Middle frontal gyrus (tissue), 1 donor: ENCODE measurements around the gene MPZL1.
"Not testable (repeated sequence)": the region's sequence is repeated elsewhere in the genome, so short reads cannot be mapped to it uniquely, and the experiment has no call there.

Source experiments
- DNase-seq: peaks from one replicate; pipeline ENCODE4 v3.0.0-alpha.2; 2015; ENCODE audit warnings: low spot score; ENCODE audit errors: extremely low spot score

Gene MPZL1

DNA sequence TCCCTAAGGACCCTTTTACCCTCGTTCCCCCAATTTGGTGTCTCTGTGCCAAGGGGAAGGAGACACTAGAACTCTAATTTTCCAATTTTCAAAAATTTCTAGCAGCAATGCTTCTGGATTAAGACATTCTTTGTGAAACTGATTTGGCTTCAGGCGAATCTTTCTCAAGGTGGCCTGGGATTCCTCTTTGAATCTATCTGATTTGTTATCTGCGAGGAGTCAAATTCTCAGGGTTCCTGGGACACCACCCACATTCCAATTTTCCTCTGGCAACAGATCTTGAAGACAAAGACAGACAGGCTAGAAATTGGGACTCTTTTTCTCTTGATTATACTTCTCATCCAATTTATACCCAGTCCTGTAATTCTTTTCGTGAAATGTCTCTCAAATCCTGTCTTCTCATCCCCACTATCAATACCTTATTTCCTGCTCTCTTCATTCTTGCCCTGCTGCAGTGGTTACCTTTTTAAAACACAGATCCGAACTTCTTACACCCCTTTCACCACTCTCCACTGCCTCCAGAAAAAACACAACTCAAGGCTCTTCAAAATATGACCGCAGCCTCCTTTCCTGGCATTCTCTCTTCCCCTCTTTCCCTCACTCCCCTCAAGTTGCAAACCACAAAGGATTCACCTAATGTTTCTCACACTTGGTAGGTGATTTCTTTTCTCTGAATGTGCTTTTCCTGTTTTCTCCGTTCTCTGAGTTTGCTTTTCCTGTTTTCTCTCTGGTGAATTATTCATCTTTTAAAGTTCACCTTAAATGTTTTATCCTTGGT, 2.7 kb upstream of the MPZL1 start:
- no peak for DNase-seq

DNA sequence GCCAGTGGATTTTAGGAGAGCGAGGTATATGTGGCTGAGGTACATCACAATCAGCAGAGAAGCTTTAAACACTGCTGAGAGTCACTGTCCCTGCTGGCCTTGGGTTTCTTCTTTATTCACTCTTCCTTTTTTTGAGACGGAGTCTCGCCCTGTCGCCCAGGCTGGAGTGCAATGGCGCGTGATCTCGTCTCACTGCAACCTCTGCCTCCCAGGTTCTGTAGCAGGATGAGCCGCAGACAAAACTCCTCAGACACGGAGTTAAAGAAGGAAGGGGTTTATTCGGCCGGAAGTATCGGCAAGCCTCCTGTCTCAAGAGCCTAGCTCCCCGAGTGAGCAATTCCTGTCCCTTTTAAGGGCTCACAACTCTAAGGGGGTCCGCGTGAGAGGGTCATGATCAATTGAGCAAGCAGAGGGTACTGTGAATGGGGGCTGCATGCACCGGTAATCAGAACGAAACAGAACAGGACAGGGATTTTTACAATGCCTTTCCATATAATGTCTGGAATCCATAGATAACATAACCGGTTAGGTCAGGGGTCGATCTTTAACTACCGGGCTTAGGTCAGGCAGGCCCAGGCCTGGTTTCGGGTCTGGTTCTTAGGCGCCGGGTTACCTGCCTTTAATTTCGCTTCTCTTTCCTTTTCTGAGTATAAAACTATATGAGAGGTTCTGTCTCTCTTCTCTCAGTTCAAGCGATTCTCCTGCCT, 1.9 kb upstream of the MPZL1 start:
- not testable (repeated sequence) for DNase-seq

DNA sequence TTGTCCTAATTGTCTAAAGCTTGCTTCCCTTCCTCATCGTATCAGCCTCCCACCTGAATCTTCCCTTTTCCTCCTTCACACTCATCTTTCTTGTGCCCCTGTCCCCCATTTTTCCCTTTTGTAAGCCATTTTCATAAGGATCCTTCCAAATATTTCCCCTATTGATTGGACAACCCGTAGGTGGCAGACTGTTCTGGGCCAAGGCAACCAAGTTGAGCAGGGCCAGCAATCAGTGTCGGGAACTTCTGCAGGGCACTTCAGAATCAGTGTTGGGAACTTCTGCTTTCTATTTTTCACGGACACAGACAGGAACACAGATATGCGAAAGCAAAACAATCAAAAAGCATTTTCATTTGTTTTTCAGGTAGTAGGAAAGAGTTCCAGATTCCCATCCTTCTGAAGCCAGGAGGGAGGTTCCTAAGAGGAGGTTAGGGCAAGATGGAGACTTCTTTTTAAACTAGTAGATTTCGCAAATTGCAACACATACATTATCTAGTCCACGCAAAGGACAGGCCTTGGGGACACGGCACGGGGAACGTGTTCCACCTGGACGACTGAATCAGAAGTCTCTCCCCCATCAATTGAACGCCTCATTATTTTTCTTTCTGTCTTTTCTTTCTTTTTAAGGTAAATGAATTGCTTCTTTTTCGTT, 691 bp upstream of the MPZL1 start:
- no peak for DNase-seq

DNA sequence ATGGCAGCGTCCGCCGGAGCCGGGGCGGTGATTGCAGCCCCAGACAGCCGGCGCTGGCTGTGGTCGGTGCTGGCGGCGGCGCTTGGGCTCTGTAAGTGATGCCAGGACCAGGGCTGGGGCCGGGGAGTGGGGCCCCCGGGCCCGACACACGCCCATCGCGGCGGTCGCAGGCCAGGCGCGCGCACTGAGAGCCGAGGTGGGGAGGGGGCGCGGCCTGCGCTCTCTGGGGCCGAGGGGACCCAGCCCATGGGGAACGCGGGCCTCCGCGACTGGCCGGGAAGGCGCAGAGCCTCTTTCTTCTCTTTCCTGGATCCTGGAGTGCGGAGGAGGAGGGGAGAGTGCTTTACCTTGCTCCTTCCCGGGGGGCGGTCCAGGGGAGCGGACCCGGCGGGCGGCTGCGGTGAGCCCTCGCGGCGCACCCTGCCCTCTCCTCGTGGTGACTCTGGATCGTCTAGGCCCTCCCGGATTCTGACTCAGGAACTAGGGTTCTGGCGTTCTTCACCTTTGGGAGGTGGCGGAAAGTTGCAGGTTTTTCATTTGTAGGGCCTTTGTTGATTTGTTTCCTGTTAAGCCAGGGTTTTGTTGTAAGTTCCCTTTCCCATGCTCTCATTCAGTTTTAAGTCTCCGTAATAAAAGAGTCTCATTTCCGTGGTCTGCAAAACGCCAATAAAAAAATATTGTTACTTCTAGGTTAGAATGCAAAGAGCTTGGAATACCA, 529 bp downstream of the MPZL1 start:
- no peak for DNase-seq

DNA sequence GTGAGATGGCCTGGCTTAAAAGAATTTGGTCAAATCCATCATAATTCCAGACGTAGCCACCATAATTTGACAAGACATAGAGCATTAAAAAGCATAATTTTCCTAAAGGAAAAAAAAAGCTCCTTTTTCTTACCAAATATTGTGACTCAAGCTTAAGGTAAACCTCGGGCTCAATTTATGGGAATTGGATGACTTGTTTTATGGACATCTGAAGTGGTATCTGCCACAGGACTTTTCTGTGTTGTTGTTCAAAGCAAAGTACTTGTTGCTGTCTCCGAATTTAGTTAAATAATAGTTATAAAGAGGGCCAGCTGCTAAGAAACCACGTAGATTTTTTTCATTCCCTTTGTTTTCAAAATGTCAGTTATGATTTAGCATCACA, 1.1 kb downstream of the MPZL1 start:
- DNase-seq: no peak

DNA sequence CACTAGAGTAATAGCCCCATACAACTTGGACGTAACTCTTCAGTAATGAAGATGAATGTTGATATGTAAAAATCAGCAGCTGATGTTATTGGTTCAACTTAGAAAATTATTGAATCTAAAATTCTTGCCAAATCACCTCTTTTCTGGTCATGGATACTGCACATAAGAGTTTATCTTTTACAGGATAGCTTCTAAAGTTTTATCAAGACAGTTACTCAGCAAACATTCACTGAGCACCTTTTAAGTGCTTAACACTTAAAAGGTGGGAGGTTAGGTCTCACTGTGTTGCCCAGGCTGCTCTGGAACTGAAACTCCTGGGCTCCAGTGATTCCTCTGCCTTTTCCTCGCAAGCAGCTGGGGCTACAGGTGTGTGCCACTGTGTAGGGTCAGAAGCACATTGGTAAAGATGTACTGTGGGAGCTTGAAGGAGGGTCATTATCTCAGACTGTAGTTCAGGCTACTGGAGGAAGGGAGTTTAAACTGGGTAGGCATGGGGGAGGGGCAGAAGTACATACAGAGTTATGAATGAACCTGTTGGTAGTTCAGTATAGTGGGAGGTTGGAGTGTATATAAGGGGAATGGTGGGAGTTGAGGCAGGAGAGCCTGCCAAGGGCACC, 2.0 kb downstream of the MPZL1 start:
- no peak for DNase-seq

DNA sequence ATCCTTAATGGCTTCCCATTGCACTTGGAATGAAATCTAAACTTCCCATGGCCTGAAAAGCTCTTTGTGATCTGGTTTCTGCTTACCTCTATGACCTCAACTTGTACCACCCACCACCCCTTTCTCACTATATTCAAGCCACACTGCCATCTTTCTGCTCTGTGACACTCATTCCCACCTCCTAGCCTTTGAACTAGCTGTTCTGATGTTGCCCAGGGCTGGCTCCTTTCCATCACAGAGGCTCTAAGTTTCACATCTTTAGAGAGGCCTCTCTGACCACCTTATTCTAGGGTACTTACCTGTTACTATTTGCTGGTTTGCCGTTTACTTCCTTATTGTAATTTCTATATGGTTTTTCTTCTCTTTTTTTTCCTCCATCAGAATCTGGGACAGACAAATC, 4.2 kb downstream of the MPZL1 start:
- no peak for DNase-seq

DNA sequence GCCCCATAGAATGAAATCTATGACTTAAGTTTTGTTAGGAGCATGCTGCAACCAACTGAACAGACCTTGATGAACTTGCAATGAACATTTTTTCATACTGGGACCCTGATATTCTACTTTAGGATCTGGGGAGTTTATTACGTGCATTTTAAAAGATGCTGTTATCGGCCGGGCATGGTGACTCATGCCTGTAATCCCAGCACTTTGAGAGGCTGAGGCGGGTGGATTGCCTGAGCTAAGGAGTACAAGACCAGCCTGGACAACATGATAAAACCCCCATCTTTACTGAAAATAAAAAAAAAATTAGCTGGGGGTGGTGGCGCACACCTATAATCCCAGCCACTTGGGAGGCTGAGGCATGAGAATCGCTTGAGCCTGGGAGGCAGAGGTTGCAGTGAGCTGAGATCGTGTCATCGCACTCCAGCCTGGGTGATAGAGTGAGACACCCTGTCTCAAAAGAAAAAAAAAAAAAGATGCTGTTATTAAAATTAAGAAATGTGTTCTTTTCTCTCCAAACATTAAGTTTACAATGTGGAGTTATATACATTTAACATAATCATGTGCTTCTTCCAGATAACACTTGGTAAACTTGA, 7.1 kb downstream of the MPZL1 start:
- no peak for DNase-seq

DNA sequence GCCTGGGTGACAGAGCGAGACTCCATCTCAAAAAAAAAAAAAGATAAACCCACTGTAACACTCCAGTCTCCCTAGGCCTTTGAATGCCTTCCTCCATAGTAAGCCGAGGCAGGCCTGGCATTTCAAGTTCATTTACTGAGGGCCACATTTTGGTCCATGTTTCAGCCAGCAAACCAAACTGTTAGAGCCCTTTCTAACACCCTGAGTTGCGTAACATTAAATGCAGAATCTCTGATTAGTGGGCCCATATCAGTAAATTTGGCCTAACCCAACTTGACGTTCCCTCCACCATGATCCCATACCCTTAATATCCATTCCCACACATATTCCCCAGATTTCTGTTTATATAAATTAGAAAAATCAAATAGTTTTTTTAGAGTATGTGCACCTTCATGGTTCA, 12.4 kb downstream of the MPZL1 start:
- no peak for DNase-seq

DNA sequence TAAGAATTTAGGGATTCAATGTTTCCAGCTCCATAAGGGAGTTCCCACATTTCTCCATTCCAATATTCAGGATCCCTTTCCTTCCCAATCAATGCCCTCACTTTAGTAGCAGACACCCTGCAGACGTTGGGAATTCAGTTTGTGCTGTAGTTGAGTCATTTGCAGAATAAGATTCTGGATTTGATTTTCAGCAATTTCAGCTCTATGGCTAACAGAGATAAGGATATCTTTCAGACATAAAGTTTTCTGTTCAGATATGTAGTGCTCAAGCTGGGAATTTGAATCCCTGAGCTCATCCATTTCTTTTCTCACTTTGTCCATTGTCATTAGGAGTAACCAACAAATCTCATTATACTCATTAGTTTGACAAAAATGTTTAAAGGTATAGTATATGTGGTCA, 13.1 kb downstream of the MPZL1 start:
- no peak for DNase-seq

DNA sequence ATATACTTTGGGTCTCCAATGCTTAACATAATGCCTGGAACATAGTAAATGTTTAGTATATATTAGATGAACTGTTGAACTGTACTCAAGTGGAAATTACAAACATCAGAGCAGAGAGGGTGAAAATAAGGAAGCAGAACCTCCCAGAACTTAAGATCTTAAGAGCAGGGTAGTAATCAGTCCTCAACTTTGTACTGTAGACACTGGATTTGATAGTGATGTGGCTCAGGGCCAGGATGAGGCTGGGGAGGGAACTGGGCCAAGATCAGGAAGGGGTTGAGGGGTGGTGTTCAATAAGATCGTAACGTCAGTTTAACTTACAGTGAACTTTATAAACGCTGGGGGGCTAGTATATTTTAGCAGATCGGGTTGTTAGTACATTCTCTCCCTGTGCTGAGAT, 15.4 kb downstream of the MPZL1 start:
- DNase-seq: no peak

DNA sequence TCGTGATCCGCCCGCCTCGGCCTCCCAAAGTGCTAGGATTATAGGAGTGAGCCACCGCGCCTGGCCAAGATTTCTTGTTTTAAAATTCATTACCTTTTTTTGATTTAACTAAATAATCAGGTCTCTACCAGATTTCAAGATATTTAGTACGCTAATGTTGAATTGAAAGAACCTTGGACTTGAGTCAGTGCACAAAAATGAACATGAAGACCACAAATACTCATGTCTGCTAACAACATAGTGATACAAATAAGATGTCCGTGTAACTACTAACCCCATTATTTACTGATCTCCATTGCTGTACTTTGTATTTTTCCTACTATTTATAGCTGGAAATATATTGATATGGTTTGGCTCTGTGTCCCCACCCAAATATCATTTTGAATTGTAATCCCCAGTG, 16.4 kb downstream of the MPZL1 start:
- DNase-seq: no peak

DNA sequence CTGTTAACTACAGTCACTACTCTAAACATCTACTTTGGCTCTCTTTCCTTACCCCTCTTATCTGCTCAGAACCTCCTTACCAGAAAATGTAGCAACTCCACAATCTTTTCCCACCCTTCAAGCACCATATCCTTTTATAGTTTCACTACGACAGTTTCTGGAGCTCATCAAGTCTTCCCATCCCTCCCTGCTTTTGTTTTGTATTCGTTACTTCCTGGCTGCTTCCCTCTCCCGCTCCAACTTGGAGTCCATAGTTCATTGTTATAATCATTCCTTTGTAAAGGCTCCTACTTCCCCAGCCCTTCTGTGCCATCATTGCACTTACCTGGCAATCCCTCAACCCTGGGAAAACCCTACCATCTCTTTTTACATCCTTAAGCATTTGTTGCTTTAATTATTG, 18.0 kb downstream of the MPZL1 start:
- no peak for DNase-seq

DNA sequence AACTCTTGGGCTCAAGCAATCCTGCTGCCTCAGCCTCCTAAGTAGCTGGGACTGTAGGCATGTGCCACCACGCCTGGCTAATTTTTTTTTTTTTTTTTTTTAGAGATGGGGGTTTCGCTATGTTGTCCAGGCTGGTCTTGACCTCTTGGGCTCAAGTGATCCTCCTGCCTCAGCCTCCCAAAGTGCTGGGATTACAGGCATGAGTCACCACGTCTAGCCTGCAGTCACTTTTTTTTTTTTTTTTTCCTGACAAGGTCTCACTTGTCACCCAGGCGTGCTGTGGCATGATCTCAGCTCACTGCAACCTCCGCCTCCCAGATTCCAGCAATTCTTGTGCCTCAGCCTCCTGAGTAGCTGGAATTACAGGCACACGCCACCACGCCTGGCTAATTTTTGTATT, 19.3 kb downstream of the MPZL1 start:
- not testable (repeated sequence) for DNase-seq

DNA sequence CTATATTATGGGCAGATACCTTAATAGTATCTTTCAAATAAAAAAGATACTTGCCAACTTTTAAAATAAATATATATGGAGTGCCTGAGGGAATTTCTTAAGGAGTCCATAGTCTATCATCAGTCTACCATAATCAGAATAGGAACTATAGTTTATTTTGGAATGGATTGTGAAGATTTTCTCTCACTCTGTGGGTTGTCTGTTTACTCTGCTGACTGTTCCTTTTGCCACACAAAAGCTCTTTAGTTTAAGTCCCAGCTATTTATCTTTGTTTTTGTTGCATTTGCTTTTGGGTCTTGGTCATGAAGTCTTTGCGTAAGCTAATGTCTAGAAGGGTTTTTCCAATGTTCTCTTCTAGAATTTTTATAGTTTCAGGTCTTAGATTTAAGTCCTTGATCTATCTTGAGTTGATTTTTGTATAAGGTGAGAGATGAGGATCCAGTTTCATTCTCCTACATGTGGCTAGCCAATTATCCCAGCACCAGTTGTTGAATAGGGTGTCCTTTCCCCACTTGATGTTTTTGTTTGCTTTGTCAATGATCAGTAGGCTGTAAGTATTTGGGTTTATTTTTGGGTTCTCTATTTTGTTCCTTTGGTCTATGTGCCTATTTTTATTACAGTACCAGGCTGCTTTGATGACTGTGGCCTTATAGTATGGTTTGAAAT, 20.7 kb downstream of the MPZL1 start:
- DNase-seq: not testable (repeated sequence)

DNA sequence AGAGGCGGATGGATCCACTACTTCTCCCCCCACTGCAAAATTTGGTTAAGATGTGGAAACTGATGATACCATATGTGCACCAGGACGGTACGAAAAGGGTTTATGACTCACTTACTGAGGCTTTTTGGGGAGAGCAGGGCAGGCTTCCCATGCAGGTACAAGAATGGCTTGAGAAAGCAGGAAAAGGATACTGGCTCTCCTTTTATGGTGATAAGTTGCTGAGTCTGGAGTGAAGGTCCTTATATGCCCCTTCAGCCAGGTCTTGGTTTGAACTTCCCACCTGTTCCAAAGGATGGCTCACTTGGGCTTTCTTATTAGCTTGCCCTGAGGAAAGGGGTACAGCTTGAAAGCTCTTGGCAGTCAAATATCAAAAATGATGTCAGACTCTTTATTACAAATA, 23.1 kb downstream of the MPZL1 start:
- no peak for DNase-seq

DNA sequence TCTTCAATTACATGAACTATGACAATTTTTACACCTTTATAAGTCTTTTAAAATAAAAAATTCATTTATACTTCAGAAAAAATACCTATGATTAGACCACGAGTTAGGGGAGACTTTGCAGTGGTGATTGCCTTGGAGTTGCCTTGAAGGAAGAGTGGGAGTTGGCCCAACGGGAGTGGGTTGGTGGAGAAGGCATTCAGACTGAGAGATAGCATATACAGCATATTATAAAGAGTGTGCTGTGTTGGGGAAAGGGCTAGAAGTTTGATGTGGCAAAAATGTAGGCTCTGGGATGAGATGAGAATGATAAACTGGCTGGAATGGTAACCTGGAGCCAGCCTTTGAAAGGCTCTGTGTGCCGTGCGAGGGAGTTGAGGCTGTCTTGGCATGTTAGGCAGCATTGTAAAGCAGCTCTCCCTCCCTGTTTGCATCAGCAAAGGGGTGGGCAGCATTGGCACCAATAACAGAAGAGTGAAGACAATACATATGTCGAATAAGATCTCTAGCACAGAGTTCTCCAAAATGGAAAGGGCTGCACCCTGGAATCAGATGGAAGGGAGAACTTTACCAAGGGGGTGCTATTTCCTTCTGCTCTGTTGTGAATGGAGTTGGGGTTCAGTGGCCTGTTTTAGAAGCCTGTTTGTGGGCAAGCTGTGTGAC, 24.4 kb downstream of the MPZL1 start:
- DNase-seq: no peak

DNA sequence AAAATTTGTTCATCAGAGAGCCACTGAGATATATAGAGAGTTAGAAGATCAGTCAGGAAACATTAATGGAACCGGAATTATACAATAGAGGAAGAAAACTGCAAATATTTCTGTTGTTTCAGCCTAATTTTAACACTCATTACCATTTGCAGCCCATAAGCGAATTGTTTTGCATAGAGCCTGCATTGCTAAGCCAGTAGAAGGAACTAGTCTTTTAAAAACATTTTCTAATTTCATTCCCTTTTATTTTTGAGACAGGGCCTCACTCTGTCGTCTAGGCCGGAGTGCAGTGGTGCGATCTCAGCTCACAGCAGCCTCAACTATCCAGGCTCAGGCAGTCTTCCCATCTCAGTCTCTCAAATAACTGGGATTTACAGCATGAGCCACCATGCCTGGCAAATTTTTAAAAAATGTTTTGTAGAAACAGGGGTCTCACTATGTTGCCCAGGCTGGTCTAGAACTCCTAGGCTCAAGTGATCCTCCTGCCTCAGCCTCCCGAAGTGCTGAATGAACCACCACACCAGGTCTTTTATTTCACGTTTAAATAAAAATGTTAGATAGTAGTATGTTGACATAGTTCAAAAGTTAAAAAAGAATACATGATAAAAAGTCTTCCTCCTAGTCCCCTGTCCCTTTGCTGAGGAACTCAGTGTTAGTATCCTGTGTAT, 25.3 kb downstream of the MPZL1 start:
- DNase-seq: no peak

DNA sequence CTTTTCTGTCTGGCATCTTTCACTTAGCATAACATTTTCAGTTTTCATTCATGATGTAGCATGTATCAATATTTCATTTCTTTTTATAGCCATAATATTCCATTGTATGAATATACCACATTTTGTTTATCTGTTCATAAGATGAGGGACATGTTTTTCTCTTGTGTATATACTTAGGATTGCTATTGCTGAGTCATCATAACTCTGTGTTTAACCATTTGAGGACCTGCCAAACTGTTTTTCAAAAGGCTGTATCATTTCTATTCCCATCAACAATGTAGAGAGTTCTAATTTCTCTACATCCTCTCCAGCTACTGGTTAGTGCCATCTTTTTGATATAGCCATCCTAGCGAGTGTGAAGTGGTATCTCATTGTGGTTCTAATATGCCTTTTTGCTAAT, 26.2 kb downstream of the MPZL1 start:
- no peak for DNase-seq

DNA sequence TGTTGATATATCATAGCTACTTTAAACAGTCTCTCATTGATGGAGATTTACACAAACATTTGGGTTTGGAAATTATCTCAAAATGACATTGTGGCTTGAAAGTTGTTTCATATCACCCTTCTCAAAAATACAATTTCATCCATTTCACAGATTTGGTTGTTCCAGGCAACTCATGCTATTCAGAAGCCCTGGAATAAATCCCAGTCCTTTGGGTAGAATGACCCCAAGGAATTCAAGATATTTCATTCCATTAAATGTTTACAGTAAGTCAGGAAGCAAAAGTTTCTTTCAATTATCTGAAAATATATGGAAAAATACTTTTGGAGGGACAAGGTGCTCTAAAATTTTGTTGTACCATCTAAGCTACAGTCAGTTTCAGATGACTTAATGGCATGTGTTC, 27.1 kb downstream of the MPZL1 start:
- DNase-seq: no peak
